Activated CD8-positive, alpha-beta memory T cell treated with anti-CD3 and anti-CD28 coated beads, Interleukin-2, amount 10 ng/mL, durations not matched to agents 7 days and 5 days (primary cell): ENCODE data around the gene AUTS2. TPM values are rescaled to one million over a fixed set of nuclear protein-coding genes. Genes with fewer than 3 reads are reported as not detected.

Experiments
- ATAC-seq: fragments of 150-1000 bp; cut with Tn5 transposase; one replicate; pipeline ENCODE4 v1.10.0; 2021; ENCODE audit warnings: moderate library complexity
- CTCF ChIA-PET: fragments of 350-600 bp; sonication (Branson Sonifier 250); formaldehyde crosslinking; loops from one replicate; lab custom pipeline; 2021; ENCODE audit warnings: antibody characterized with exemption; lab: Charles Lee
- DNase-seq: peaks from one replicate; pipeline ENCODE4 v3.0.0-alpha.2; 2020
- H3K27ac Mint-ChIP-seq: one replicate; pipeline ENCODE4 v1.8.0; 2021; ENCODE audit warnings: mild to moderate bottlenecking, mixed read lengths
- H3K27me3 Mint-ChIP-seq: one replicate; pipeline ENCODE4 v1.8.0; 2021; ENCODE audit warnings: mixed read lengths
- H3K36me3 Mint-ChIP-seq: one replicate; pipeline ENCODE4 v1.8.0; 2021; ENCODE audit warnings: mild to moderate bottlenecking, mixed read lengths
- H3K4me1 Mint-ChIP-seq: one replicate; pipeline ENCODE4 v1.8.0; 2021; ENCODE audit warnings: mixed read lengths
- H3K4me3 Mint-ChIP-seq: one replicate; pipeline ENCODE4 v1.8.0; 2021; ENCODE audit warnings: mild to moderate bottlenecking, moderate library complexity, mixed read lengths
- H3K9me3 Mint-ChIP-seq: one replicate; pipeline ENCODE4 v1.8.0; 2022; ENCODE audit warnings: low read depth, mixed read lengths
- total RNA-seq, 2 experiments: library from RNA; stranded (reverse); gene quantifications; one replicate each; pipeline ENCODE4 v1.2.3, GENCODE V29; 2021

The AUTS2 gene
- total RNA-seq, 2 experiments from 2014 or later = 9.5 to 24.4 TPM

DNA sequence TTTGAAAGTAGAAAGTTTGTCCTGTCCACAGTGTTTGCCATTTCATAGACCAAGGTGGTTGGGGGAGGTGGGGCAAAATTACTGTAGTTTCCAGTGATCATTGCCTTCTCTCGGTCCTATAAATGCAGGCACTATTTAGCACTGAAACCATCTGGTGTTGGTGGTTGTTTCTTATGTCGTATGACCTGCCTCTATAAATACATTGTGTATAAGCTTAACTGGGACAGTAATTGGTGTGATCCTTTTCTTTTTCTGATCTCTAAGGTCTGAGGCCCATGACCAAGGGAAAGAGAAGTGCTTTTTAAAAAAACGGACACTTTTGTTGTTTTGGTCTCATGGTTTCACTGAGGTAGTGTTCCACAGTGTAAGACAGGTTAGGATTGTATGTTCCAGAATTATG lies 63.1 kb downstream of the AUTS2 start:
- Mint-ChIP-seq H3K4me1 (peaks cover 2% of the 10 kb centered on the region), H3K36me3 (no peaks in the 10 kb centered on the region), H3K27me3 (peaks cover 11% of the 10 kb centered on the region), H3K9me3 (no peaks in the 10 kb centered on the region), H3K27ac (no peak overlapping the region), H3K4me3 (no peak overlapping the region)
- ATAC-seq (no peak), DNase-seq (no peak)
- CTCF ChIA-PET = no interaction called here

DNA sequence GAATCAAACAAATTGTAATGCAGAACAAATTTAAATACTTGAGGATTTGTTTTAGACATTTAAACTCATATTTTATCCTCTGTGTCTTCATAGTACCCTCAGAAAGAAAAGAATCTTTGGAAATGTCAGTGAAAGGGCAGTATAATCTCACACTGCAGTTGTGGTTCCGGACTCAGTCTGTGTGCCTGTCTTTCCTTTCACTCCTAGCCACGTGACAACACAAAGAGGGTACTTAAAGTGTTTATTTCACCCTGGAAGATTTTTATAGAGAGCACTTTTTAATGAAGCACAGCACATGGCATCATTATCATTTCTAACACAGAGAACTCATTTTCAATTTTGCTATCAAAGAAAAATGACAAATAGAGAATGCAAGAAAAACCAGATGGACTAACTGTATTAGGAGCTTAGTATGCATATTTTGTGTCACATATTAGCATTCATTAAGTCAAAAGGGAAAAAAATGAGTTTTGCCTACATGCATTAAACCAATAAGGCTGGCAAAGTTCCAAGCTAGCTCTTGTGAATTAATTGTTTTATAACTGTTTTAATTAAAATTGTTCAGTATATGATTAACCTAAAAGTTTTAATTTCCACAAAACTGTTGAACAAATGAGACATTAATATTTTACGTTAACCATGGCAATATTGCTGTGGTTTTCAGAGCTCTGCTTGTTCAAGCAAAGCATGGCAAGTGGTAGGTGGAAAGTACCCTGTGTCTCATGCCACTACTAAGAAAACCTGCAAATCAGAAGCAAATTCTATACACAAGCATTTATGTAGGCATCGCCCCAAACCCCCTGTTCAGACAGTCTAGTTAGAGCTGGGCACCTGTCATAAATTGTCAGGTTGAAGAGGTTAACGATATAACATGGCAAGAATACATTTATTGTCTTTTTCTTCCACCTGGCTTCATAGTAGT lies 65.9 kb downstream of the AUTS2 start:
- DNase-seq (no peak), ATAC-seq (no peak)
- no peaks in the 10 kb centered on the region for H3K9me3 Mint-ChIP-seq
- H3K36me3 Mint-ChIP-seq = no peaks in the 10 kb centered on the region
- H3K27ac Mint-ChIP-seq = no peak overlapping the region
- H3K4me1 Mint-ChIP-seq = peaks cover 2% of the 10 kb centered on the region
- no peak overlapping the region for H3K4me3 Mint-ChIP-seq
- H3K27me3 Mint-ChIP-seq = peaks cover 11% of the 10 kb centered on the region
- CTCF ChIA-PET = interaction anchor here (1.0 kb wide), 1 partner anchor 71 kb away, joined by 3 read pairs; no protein-coding TSS in a partner anchor

DNA sequence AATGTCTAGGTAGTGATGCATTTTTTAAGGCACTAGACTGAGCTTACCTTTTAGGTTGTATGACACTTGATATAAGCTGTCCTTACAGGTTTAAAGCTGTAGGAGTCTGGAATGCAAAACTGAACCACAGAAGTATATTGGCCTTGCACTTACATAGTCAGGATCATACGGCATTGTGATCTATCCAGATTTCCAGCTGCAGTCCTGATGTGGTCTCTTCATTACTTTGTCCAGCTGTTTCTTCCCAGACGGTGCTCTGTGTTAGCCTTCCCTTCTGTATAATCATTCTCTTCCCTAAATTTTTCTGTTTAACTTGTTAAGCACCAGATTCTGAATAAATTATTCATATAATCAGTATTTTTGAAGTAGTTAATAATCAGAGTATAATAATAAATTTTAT lies 67.1 kb downstream of the AUTS2 start:
- CTCF ChIA-PET = interaction anchor here (1.0 kb wide), 1 partner anchor 72 kb away, joined by 3 read pairs; no protein-coding TSS in a partner anchor
- Mint-ChIP-seq H3K36me3 (no peaks in the 10 kb centered on the region), H3K27me3 (peaks cover 10% of the 10 kb centered on the region), H3K9me3 (no peaks in the 10 kb centered on the region), H3K27ac (no peak overlapping the region), H3K4me3 (no peak overlapping the region), H3K4me1 (peaks cover 2% of the 10 kb centered on the region)
- DNase-seq (no peak), ATAC-seq (no peak)

DNA sequence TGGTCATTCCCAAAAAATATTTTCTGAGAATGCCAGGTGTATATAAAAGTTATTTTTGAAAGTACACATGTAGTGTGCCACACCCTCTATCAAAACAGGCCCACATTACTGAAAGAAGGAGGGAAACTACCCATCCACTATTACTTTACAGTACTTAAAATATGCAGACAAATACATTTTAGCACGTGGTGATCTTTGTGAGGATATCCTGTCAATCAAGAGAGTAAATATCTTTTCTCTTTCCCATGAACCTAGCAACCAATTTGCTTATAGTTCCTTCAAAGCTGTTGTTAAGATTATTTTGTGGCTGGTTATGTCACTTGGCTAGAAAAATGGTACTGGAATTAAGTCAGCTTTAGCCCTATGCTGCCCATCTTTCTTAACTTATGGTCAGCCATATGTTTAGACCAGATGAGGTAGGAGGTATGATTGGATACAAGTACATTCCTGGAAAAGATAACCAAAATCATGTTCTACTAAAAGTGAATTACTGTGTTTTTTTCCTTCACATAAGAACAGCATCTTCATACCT lies 70.1 kb downstream of the AUTS2 start:
- no peaks in the 10 kb centered on the region for H3K36me3 Mint-ChIP-seq
- H3K4me3 Mint-ChIP-seq = no peak overlapping the region
- no peak overlapping the region for H3K27ac Mint-ChIP-seq
- H3K27me3 Mint-ChIP-seq = peaks cover 9% of the 10 kb centered on the region
- H3K4me1 Mint-ChIP-seq = peaks cover 2% of the 10 kb centered on the region
- ATAC-seq (no peak), DNase-seq (no peak)
- CTCF ChIA-PET = no interaction called here
- H3K9me3 Mint-ChIP-seq = no peaks in the 10 kb centered on the region

DNA sequence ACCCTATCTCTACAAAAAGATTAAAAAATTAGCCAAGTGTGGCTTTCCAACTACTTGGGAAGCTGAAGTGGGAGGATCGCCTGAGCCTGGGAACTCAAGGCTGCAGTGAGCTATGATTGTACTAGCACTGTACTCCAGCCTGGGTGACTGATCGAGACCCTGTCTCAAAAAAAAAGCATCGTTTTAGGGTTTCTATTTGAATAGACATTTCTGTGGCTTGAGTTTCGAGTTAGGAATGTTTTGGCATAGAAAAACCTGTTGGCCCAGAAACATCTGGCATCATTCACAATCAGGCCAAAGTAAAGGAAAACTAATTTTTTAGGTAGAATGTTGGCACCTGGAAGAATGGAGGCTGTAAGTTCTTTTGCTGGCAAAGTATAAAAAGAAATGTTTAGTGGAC lies 72.4 kb downstream of the AUTS2 start:
- Mint-ChIP-seq H3K36me3 (no peaks in the 10 kb centered on the region), H3K4me3 (no peak overlapping the region), H3K4me1 (no peaks in the 10 kb centered on the region), H3K27me3 (peaks cover 2% of the 10 kb centered on the region), H3K27ac (no peak overlapping the region), H3K9me3 (no peaks in the 10 kb centered on the region)
- CTCF ChIA-PET = no interaction called here
- no peak for ATAC-seq
- no peak for DNase-seq

DNA sequence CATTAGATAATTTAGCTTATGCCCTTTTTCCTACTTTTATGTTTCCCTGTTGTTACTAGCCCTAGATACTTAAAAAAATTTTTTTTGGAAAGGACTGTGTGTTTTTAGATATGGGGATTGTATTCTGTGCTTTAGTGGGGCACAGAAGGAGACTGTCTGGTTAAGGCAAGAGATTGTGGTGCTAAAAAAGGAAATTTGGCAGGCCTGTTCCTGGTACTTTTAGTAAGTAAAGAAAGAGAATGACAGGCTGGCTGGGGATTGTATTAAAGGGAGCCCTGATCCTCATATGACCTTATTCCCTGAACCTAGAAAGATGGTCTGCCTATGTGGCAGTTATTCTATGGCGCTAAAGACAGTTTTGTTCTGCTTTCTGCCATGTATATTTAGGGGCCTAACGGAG lies 74.8 kb downstream of the AUTS2 start:
- H3K36me3 Mint-ChIP-seq = no peaks in the 10 kb centered on the region
- H3K27me3 Mint-ChIP-seq = peaks cover 2% of the 10 kb centered on the region
- CTCF ChIA-PET = no interaction called here

DNA sequence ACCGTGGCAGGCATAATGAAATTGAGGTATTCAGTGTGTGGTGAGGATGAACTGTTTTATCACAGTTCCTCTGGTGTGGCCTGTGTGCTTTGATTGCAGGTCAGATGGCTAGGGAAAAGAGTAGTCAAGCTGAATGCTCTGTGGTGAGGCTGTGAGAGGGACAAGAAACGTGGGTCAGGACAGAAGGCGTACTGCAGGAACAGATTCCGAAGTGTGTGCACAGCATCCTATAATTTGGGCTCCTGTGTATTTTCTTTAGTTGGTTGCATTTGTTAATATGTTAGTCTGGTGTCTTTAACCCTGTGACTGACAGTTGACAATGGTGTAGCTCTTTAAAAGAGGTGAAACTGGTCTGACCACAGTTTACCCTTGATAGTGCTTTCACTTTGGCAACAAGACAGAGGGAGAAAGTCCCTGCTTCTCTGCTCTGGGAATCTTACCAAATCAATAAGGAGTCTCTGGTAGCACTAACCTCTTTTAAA lies 76.5 kb downstream of the AUTS2 start:
- no peak for ATAC-seq
- no peak overlapping the region for H3K27ac Mint-ChIP-seq
- DNase-seq = no peak
- H3K4me1 Mint-ChIP-seq = no peaks in the 10 kb centered on the region
- H3K27me3 Mint-ChIP-seq = peaks cover 2% of the 10 kb centered on the region
- CTCF ChIA-PET = no interaction called here
- H3K4me3 Mint-ChIP-seq = no peak overlapping the region
- H3K9me3 Mint-ChIP-seq = no peaks in the 10 kb centered on the region
- H3K36me3 Mint-ChIP-seq = no peaks in the 10 kb centered on the region

More for the DNA sequence above, 74.8 kb downstream of the AUTS2 start:
- DNase-seq (no peak), ATAC-seq (no peak)
- H3K27ac Mint-ChIP-seq = no peak overlapping the region
- no peak overlapping the region for H3K4me3 Mint-ChIP-seq
- no peaks in the 10 kb centered on the region for H3K4me1 Mint-ChIP-seq
- no peaks in the 10 kb centered on the region for H3K9me3 Mint-ChIP-seq

DNA sequence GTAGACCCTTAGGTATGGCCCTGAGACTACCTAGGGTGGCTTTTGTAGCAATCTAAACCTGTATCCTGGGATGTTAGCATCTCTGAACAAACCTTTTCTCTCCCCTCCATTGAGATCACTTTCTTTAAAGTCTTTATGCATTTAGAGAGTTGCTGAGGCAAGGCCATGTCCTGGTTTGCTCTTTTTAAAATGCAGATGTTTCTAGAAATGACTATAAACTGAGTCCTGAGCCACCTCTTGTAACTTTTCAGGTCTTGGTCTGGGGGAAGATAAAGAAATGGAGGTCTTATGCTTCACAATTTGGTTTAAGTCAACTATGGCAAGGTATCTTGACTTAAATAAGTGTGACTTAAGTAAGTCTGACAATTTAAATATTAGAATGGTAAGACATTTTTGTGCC lies 78.0 kb downstream of the AUTS2 start:
- CTCF ChIA-PET = no interaction called here
- no peak overlapping the region for H3K4me3 Mint-ChIP-seq
- DNase-seq = no peak
- ATAC-seq = no peak
- no peaks in the 10 kb centered on the region for H3K4me1 Mint-ChIP-seq
- H3K27ac Mint-ChIP-seq = no peak overlapping the region
- H3K36me3 Mint-ChIP-seq = no peaks in the 10 kb centered on the region
- H3K27me3 Mint-ChIP-seq = no peaks in the 10 kb centered on the region
- no peaks in the 10 kb centered on the region for H3K9me3 Mint-ChIP-seq

DNA sequence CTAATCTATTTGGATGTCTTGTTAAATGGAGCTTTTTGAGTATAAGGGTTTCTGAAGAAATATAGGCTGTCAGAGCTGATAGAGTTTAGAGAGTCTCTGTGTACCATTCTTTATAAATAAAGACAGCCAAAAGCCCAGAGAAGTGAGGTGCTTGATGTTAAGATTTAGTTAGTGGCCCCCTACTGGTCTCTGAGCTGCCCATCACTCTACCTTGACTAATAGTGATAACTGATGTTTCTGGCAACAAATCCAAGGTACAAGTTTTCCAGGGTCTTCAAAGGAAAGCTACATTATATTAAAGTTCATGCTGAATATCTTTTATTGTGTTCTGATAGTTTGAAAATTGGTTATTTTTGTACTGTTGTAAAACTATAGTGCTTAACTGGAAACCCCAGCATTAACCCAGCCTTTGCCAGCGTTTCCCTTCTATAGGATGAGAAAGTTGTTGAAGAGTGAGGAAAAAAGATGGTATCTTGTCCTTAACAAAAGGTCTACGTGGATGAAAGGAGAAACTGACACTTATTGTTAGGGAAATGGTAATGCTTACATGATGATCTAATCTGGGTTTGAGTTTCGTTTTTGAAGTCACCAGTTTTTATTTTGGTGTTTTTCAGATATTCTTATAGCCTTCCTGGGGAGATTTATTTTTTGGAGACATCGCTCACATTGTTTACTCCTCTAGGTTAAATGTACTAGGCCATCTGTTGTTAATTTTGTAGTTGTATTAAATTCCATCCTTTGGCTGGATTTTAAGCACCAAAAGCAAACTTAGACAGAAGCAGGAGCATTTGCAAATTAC lies 79.0 kb downstream of the AUTS2 start:
- DNase-seq (no peak), ATAC-seq (no peak)
- CTCF ChIA-PET = no interaction called here
- H3K27me3 Mint-ChIP-seq = no peaks in the 10 kb centered on the region
- H3K9me3 Mint-ChIP-seq = no peaks in the 10 kb centered on the region
- H3K4me3 Mint-ChIP-seq = no peak overlapping the region
- no peaks in the 10 kb centered on the region for H3K36me3 Mint-ChIP-seq
- no peak overlapping the region for H3K27ac Mint-ChIP-seq
- no peaks in the 10 kb centered on the region for H3K4me1 Mint-ChIP-seq

DNA sequence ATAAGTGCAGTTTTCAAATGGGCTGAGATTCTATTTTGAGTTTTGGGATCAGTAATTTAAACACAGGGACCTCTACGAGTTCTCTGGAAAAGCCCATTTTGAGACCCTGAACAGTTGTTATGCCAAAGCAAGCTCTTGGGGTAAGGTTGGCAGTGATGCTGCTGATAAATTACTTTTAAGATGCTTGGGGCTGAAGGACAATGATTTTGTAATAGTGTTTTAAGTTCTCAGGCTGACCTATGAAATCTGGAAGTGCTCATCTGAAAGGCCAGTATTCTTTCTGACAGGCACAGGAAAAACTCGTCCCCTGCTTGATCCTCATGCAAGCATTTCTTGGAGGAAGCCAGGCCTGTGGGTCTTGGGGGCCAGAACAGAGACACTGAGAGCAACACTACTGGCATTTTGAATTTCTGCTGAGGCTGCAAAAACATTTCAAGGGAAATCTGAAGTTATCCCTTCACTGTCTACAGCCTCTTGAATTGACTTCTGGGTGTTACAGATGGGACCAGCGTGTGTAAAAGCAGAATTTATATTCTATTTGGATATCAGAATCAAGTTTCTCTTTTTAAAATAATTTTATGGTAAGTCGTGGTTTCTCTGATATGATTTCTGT lies 79.7 kb downstream of the AUTS2 start:
- no peak for ATAC-seq
- CTCF ChIA-PET = no interaction called here
- no peak overlapping the region for H3K4me3 Mint-ChIP-seq
- H3K36me3 Mint-ChIP-seq = no peaks in the 10 kb centered on the region
- H3K9me3 Mint-ChIP-seq = no peaks in the 10 kb centered on the region
- H3K4me1 Mint-ChIP-seq = no peaks in the 10 kb centered on the region
- no peak for DNase-seq
- H3K27ac Mint-ChIP-seq = no peak overlapping the region
- H3K27me3 Mint-ChIP-seq = no peaks in the 10 kb centered on the region

DNA sequence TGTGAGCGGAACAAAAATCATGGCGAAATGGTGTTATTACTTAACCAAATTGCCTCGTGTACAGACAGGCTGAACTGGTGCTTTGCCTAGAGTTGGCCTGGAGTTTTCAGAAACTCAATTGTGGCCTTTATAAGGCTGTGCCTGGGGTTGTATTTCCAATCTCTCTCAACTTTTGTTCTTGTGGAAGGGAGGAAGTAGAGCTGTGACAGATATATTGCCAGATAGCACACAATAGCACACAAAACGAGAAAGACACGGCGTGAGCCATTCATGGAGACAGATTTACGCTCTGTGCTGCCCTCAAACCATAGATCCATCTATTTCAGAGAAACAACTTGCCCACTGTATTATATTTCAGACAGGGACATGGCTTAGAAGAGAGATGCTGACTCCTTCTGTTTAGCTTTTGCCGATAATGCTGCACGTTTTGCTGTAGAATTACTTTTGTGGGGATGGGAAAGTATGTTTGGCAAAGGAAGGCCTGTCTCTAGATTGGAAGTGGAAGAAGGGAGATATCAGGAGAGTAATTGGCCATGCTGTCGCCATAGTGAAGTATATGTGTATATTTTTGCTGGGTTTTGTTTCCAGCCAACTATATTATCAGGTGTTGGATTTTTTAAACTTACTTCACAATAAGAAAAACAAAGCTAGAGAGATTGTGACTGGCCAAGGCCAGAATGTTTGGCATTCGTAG lies 80.4 kb downstream of the AUTS2 start:
- CTCF ChIA-PET = no interaction called here
- no peak for ATAC-seq
- H3K27me3 Mint-ChIP-seq = no peaks in the 10 kb centered on the region
- DNase-seq = no peak
- no peak overlapping the region for H3K27ac Mint-ChIP-seq
- H3K4me3 Mint-ChIP-seq = no peak overlapping the region
- H3K36me3 Mint-ChIP-seq = no peaks in the 10 kb centered on the region
- no peaks in the 10 kb centered on the region for H3K4me1 Mint-ChIP-seq
- H3K9me3 Mint-ChIP-seq = no peaks in the 10 kb centered on the region

DNA sequence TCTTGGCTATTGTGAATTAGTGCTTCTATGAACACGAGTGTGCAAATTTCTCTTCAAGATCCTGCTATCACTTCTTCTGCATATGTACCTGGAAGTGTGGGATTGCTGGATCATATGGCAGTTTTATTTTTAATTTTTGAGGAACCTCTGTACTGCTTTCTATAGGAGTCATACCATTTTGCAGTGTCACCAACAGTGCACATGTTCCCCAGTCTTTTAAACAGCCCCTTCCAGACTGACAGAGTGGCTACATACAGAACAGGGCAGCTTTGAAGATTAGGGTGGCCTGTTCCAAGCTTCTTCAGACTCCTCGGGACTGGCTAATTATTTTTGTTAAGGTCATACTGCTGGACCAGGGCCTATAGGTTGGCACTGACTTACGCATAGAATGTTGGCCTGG lies 82.9 kb downstream of the AUTS2 start:
- Mint-ChIP-seq H3K36me3 (no peaks in the 10 kb centered on the region), H3K4me3 (no peak overlapping the region), H3K27me3 (no peaks in the 10 kb centered on the region), H3K27ac (no peak overlapping the region), H3K4me1 (peaks cover 3% of the 10 kb centered on the region), H3K9me3 (no peaks in the 10 kb centered on the region)
- DNase-seq (no peak), ATAC-seq (no peak)
- CTCF ChIA-PET = no interaction called here

DNA sequence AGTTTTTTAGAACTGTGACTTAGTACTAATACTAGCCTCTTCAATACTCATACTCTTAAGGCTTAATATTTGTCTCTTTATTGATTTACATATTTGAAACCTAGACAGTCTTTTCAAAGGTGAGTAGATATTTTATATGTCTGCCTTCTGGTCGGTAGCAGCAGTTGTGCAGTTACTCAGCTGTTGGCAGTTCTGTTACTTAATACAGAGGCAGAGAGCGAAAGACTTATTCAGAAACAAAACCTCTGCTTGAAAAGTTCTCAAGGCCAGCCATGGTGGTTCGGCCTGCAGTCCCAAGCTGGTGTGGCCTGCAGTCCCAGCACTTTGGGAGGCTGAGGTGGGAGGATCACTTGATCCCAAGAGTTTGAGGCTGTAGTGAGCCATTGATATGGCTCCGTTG lies 84.2 kb downstream of the AUTS2 start:
- Mint-ChIP-seq H3K27ac (no peak overlapping the region), H3K4me1 (peaks cover 3% of the 10 kb centered on the region), H3K9me3 (no peaks in the 10 kb centered on the region), H3K27me3 (no peaks in the 10 kb centered on the region), H3K36me3 (no peaks in the 10 kb centered on the region), H3K4me3 (no peak overlapping the region)
- DNase-seq (no peak), ATAC-seq (no peak)
- CTCF ChIA-PET = no interaction called here
